H9 (cell line): ENCODE measurements around the gene KNG1. TPM values are rescaled to one million over a fixed set of nuclear protein-coding genes. Genes with fewer than 3 reads are reported as not detected.

Experiments
- DNase-seq: peaks from one replicate; pipeline ENCODE4 v3.0.0-alpha.2; 2017
- H2AFZ ChIP-seq: one replicate; pipeline ENCODE4 v1.6.1; 2013; ENCODE audit warnings: mild to moderate bottlenecking, low read length, control low read depth, moderate library complexity
- H2AK5ac ChIP-seq: 2 replicates; pipeline ENCODE4 v1.6.1; 2013; ENCODE audit warnings: low read length, control low read depth, mixed read lengths; ENCODE audit not compliant: insufficient read length
- H2BK120ac ChIP-seq: one replicate; pipeline ENCODE4 v1.6.1; 2013; ENCODE audit warnings: low read depth, mild to moderate bottlenecking, low read length, control low read depth, inconsistent platforms; ENCODE audit not compliant: poor library complexity, severe bottlenecking
- H2BK12ac ChIP-seq: 2 replicates; pipeline ENCODE4 v1.6.1; 2013; ENCODE audit warnings: low read length, control low read depth, mixed read lengths, low read depth; ENCODE audit not compliant: insufficient read length
- H2BK15ac ChIP-seq: 2 replicates; pipeline ENCODE4 v1.6.1; 2013; ENCODE audit warnings: low read depth, low read length, control low read depth
- H2BK20ac ChIP-seq: one replicate; pipeline ENCODE4 v1.6.1; 2013; ENCODE audit warnings: low read depth, mild to moderate bottlenecking, low read length, control low read depth, inconsistent platforms; ENCODE audit not compliant: poor library complexity, severe bottlenecking
- H2BK5ac ChIP-seq: 2 replicates; pipeline ENCODE4 v1.6.1; 2013; ENCODE audit warnings: low read length, control low read depth, mixed read lengths; ENCODE audit not compliant: insufficient read length
- H3K14ac ChIP-seq: 2 replicates; pipeline ENCODE4 v1.6.1; 2013; ENCODE audit warnings: low read length, control low read depth; ENCODE audit not compliant: insufficient read depth
- H3K18ac ChIP-seq: 2 replicates; pipeline ENCODE4 v1.6.1; 2013; ENCODE audit warnings: low read depth, mild to moderate bottlenecking, mixed read lengths, low read length, control low read depth; ENCODE audit not compliant: insufficient read length
- H3K23ac ChIP-seq: 2 replicates; pipeline ENCODE4 v1.6.1; 2013; ENCODE audit warnings: low read length, control low read depth, mixed read lengths, low read depth; ENCODE audit not compliant: insufficient read length
- H3K23me2 ChIP-seq: 2 replicates; pipeline ENCODE4 v1.6.1; 2013; ENCODE audit warnings: low read depth, mild to moderate bottlenecking, mixed read lengths, low read length, control low read depth; ENCODE audit not compliant: insufficient read length, poor library complexity, severe bottlenecking
- H3K27ac ChIP-seq: 2 replicates; pipeline ENCODE4 v1.5.1; 2013; ENCODE audit warnings: low read length, control low read depth, mixed read lengths, low read depth; ENCODE audit not compliant: insufficient read length
- H3K27me3 ChIP-seq: 2 replicates; pipeline ENCODE4 v1.6.1; 2013; ENCODE audit warnings: low read length, control low read depth, inconsistent platforms; ENCODE audit not compliant: insufficient read depth
- H3K4ac ChIP-seq: 2 replicates; pipeline ENCODE4 v1.6.1; 2013; ENCODE audit warnings: low read depth, mild to moderate bottlenecking, control low read depth, inconsistent platforms, low read length, moderate library complexity
- H3K4me1 ChIP-seq: 2 replicates; pipeline ENCODE4 v1.6.1; 2013; ENCODE audit warnings: low read length, control low read depth, inconsistent platforms; ENCODE audit not compliant: insufficient read depth
- H3K4me2 ChIP-seq: 2 replicates; pipeline ENCODE4 v1.6.1; 2013; ENCODE audit warnings: low read length, control low read depth, mixed read lengths; ENCODE audit not compliant: insufficient read length, insufficient read depth
- H3K56ac ChIP-seq: 2 replicates; pipeline ENCODE4 v1.6.1; 2013; ENCODE audit warnings: low read depth, mild to moderate bottlenecking, mixed read lengths, low read length, control low read depth; ENCODE audit not compliant: insufficient read length
- H3K79me1 ChIP-seq: 2 replicates; pipeline ENCODE4 v1.6.1; 2013; ENCODE audit warnings: low read depth, mild to moderate bottlenecking, moderate library complexity, low read length, control low read depth, inconsistent platforms; ENCODE audit not compliant: insufficient read depth, poor library complexity, severe bottlenecking
- H3K79me2 ChIP-seq: 2 replicates; pipeline ENCODE4 v1.6.1; 2013; ENCODE audit warnings: low read length, control low read depth, inconsistent platforms; ENCODE audit not compliant: insufficient read depth
- H3K9ac ChIP-seq: 2 replicates; pipeline ENCODE4 v1.6.1; 2013; ENCODE audit warnings: low read length, control low read depth, mixed read lengths; ENCODE audit not compliant: insufficient read length; ENCODE audit errors: extremely low read depth
- H3K9me3 ChIP-seq: one replicate; pipeline ENCODE4 v1.6.1; 2013; ENCODE audit warnings: low read depth, low read length, inconsistent platforms; ENCODE audit not compliant: control insufficient read depth
- H3T11ph ChIP-seq: one replicate; pipeline ENCODE4 v1.6.1; 2013; ENCODE audit warnings: mild to moderate bottlenecking, low read length, control low read depth, inconsistent platforms
- H4K20me1 ChIP-seq: one replicate; pipeline ENCODE4 v1.6.1; 2013; ENCODE audit not compliant: control insufficient read depth, insufficient read length, insufficient read depth
- H4K5ac ChIP-seq: 2 replicates; pipeline ENCODE4 v1.6.1; 2013; ENCODE audit warnings: low read depth, mild to moderate bottlenecking, mixed read lengths, low read length, control low read depth; ENCODE audit not compliant: insufficient read length
- H4K8ac ChIP-seq: replicated peaks from 2 replicates; pipeline ENCODE4 v1.6.1; 2013; ENCODE audit warnings: low read length, control low read depth, mixed read lengths, low read depth; ENCODE audit not compliant: insufficient read length
- H4K91ac ChIP-seq: 2 replicates; pipeline ENCODE4 v1.6.1; 2013; ENCODE audit warnings: low read depth, mild to moderate bottlenecking, moderate library complexity, mixed read lengths, low read length, control low read depth; ENCODE audit not compliant: insufficient read length
- H3K27ac Mint-ChIP-seq, 3 experiments: 2 replicates in 2 of 3; 3 replicates in 1 of 3; pipeline ENCODE4 v1.8.0; 2020 to 2021; ENCODE audit warnings: mixed read lengths in 3 of 3, mild to moderate bottlenecking in 1 of 3, moderate library complexity in 1 of 3
- H3K27me3 Mint-ChIP-seq: 2 replicates; pipeline ENCODE4 v1.8.0; 2021; ENCODE audit warnings: low read depth, mild to moderate bottlenecking, moderate library complexity, mixed read lengths
- H3K36me3 Mint-ChIP-seq, 3 experiments: 2 replicates in 2 of 3; 3 replicates in 1 of 3; pipeline ENCODE4 v1.8.0; 2020 to 2021; ENCODE audit warnings: low read depth in 3 of 3, mixed read lengths in 3 of 3; ENCODE audit not compliant: insufficient read depth in 1 of 3
- H3K4me1 Mint-ChIP-seq, 2 experiments: 2 replicates each; pipeline ENCODE4 v1.8.0; 2020; ENCODE audit warnings: mixed read lengths in 2 of 2
- H3K4me3 Mint-ChIP-seq, 2 experiments: 2 replicates in 1 of 2; 3 replicates in 1 of 2; pipeline ENCODE4 v1.8.0; 2020 to 2021; ENCODE audit warnings: mild to moderate bottlenecking in 2 of 2, mixed read lengths in 2 of 2, moderate library complexity in 1 of 2
- H3K9me3 Mint-ChIP-seq, 2 experiments: 2 replicates in 1 of 2; 3 replicates in 1 of 2; pipeline ENCODE4 v1.8.0; 2020; ENCODE audit warnings: mild to moderate bottlenecking in 2 of 2, mixed read lengths in 2 of 2, moderate library complexity in 1 of 2
- WGBS: extraction: QIAGEN DNeasy Blood & Tissue Kit; methylation state at CpG from one replicate; pipeline ENCODE4 v1.1.7; 2013; ENCODE audit warnings: missing lambda C conversion rate, low lambda C conversion rate, mixed read lengths; ENCODE audit not compliant: insufficient read length; ENCODE audit errors: extremely low coverage; 5-methylcytosine and 5-hydroxymethylcytosine counted together
- total RNA-seq: library from RNA; stranded (reverse); gene quantifications from 2 replicates; pipeline ENCODE4 v1.2.1, GENCODE V29; 2021
- TF ChIP-seq, protein P1 (sequence below): fragments of 200-600 bp; sonication (generic); conservative IDR thresholded peaks from 3 replicates; pipeline ENCODE4 v1.8.0; 2021; ENCODE audit warnings: antibody characterized with exemption, mild to moderate bottlenecking

Gene KNG1
- total RNA-seq, 1 experiment from 2014 or later = not detected

DNA sequence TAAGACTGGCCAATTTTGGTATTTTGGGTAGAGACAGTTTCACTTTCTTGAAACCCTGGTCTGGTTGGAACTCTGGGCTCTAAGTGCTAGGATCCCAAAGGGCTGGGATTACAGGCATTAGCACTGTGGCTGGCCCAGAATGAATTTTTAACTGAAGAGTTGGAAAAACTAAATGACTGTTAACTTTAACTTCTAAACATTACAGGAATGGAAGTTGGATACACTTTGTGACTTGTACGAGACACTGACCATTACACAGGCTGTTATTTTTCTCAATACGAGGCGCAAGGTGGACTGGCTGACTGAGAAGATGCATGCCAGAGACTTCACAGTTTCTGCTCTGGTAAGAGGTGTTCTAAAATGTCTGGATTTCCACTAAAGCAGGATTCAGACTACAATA is 69.8 kb downstream of the KNG1 start:
- peak overlapping the region; percentile 16 for H3K9ac ChIP-seq
- H3K79me2 ChIP-seq = peaks cover 20% of the 10 kb centered on the region; the same call in 1 of the 2 replicates
- no peak overlapping the region for H3K4ac ChIP-seq
- H2BK120ac ChIP-seq = no peak overlapping the region
- no peak overlapping the region for H2BK5ac ChIP-seq
- peak overlapping the region; percentile 73 for H3K27ac ChIP-seq
- DNase-seq = no peak
- H3K4me1 ChIP-seq = no peaks in the 10 kb centered on the region
- no peak overlapping the region for H3K14ac ChIP-seq
- TF ChIP-seq, protein P1, sequence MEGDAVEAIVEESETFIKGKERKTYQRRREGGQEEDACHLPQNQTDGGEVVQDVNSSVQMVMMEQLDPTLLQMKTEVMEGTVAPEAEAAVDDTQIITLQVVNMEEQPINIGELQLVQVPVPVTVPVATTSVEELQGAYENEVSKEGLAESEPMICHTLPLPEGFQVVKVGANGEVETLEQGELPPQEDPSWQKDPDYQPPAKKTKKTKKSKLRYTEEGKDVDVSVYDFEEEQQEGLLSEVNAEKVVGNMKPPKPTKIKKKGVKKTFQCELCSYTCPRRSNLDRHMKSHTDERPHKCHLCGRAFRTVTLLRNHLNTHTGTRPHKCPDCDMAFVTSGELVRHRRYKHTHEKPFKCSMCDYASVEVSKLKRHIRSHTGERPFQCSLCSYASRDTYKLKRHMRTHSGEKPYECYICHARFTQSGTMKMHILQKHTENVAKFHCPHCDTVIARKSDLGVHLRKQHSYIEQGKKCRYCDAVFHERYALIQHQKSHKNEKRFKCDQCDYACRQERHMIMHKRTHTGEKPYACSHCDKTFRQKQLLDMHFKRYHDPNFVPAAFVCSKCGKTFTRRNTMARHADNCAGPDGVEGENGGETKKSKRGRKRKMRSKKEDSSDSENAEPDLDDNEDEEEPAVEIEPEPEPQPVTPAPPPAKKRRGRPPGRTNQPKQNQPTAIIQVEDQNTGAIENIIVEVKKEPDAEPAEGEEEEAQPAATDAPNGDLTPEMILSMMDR = no peak
- H3K27me3 Mint-ChIP-seq = peaks cover 5% of the 10 kb centered on the region; the same call in 1 of the 2 replicates
- H4K5ac ChIP-seq = no peak overlapping the region
- no peak overlapping the region for H2BK12ac ChIP-seq
- H2AK5ac ChIP-seq = no peak overlapping the region
- H4K8ac ChIP-seq = no peak overlapping the region
- no peak overlapping the region for H3T11ph ChIP-seq
- H2BK15ac ChIP-seq = no peak overlapping the region
- H3K36me3 Mint-ChIP-seq = peaks cover 58 to 80% (median 69%) of the 10 kb centered on the region in 3 experiments
- H2BK20ac ChIP-seq = no peak overlapping the region
- H3K4me1 Mint-ChIP-seq = peaks cover 18 to 28% of the 10 kb centered on the region in 2 experiments
- H3K4me2 ChIP-seq = peak overlapping the region; percentile 93
- H3K56ac ChIP-seq = no peak overlapping the region
- no peaks in the 10 kb centered on the region for H3K27me3 ChIP-seq
- H3K18ac ChIP-seq = no peak overlapping the region
- H3K9me3 Mint-ChIP-seq = peaks cover 11% of the 10 kb centered on the region in 2 experiments
- no peak overlapping the region for H3K23ac ChIP-seq
- H4K20me1 ChIP-seq = no peaks in the 10 kb centered on the region
- no peak overlapping the region for H4K91ac ChIP-seq
- no CpG with 5 or more reads among the region's 3 CpGs for WGBS
- H3K23me2 ChIP-seq = peaks cover 6% of the 10 kb centered on the region
- H3K27ac Mint-ChIP-seq = peak overlapping the region in 1 of 3 experiments; percentile 100; a peak in 2 of 7 replicates
- no peaks in the 10 kb centered on the region for H3K79me1 ChIP-seq
- no peaks in the 10 kb centered on the region for H3K9me3 ChIP-seq
- H2AFZ ChIP-seq = no peak overlapping the region
- H3K4me3 Mint-ChIP-seq = peak overlapping the region; percentile 58 to 99
